GOT3 (cell line): ENCODE measurements around the gene SHFL.

Experiments used
- DNase-seq: peaks from one replicate; lab custom pipeline; 2025; ENCODE audit warnings: mixed read lengths; lab: John Stamatoyannopoulos, UW

The SHFL gene

GRCh38 chr19:10134040-10134439, 47.9 kb downstream of the SHFL start:
- no peak for DNase-seq

- DNase-seq, result no peak
Measured at GRCh38 chr19:10135551-10136334, 49.6 kb downstream of the SHFL start.

- no peak for DNase-seq
Measured at GRCh38 chr19:10136936-10137335, 50.8 kb downstream of the SHFL start.

GRCh38 chr19:10137751-10138682, 51.9 kb downstream of the SHFL start:
- DNase-seq, result no peak

- no peak for DNase-seq
Measured at GRCh38 chr19:10138879-10139795, 53.0 kb downstream of the SHFL start.

- DNase-seq, result no peak
Measured at GRCh38 chr19:10139952-10140351, 53.8 kb downstream of the SHFL start.

- no peak for DNase-seq
Measured at GRCh38 chr19:10141479-10141878, 55.4 kb downstream of the SHFL start.

GRCh38 chr19:10141973-10142372, 55.9 kb downstream of the SHFL start:
- no peak for DNase-seq
